Activated CD4-positive, alpha-beta T cell treated with anti-CD3 and anti-CD28 coated beads, Interleukin-2, Interleukin-4, amounts not matched to agents 100 ng/mL and 50 ng/mL, durations not matched to agents 16 hours and 8 hours (primary cell): ENCODE data around the gene S100B.
A peak's percentile ranks its signal among the peaks of the same experiment; 100 is the strongest.
"Not testable (repeated sequence)": the region's sequence is repeated elsewhere in the genome, so short reads cannot be mapped to it uniquely, and the experiment has no call there.

ENCODE experiments used
- DNase-seq: peaks from one replicate; pipeline ENCODE4 v3.0.0-alpha.2; 2020; ENCODE audit warnings: low spot score

Gene S100B

DNA sequence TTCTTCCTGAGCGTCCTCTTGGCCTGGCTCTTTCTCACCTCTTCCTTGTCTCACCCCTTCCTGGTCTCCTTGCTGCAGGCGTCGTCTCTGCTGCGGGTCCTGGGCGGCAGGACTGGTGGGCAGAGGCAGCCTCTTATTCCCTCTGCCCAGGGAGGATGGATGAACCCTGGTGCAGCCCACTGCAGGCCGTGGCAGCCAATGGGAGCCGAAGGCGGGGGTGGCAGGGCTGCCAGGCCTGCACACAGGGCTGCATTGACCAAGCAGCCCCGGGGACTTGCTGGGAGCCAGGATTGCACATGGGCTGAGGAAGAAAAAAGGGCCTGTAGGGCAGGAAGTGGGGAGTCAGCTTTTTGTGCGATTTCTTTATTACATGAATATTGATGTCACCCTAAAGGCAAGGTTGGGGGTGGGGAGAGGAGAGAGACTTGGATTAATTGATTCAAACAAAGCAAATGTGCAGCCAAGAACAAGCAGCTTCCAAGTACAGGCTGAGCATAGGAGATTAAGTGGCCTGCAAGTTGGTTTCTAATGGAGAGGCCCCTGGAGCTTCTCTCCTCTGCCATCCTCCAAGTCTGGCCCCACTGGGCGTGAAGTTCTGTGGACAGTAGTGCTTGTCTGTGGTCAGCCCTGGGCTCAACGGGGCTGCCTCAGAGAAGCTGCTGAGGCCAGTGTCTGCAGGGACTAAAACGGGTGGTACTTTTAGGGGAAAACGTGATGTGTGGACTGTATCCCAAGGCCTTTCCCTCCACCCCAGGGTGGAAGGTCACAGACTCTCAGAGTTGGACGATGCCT is at the start of gene S100B:
Gene S100B (minus strand): TSS at position 108 of the 792 bp plus-strand sequence. CDS start 2,667 bp downstream, outside the sequence.
- no peak for DNase-seq

DNA sequence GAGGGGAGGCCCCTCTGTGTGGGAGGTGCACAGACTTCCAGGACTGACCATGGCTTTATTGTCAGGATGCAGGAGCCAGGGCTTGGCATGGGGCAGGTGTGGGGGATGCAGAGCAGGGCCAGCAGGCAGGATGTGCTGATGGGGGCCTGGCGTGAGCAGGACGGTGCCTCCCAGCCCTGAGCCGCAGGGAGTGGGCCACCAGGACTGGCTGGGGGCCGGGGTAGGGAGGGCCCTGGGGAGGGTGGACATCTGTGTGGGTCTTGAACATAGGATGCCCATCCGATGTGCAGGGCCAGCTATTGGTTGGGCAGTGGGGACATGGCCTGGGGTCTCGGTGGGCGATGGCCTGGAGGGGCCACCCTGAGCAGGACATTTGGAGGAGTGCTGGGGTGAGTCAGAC is 46.2 kb upstream of the S100B start:
- DNase-seq = no peak

GRCh38 chr21:46650476-46651098 is 45.7 kb upstream of the S100B start:
- no peak for DNase-seq

GRCh38 chr21:46649356-46649755 is 44.5 kb upstream of the S100B start:
- no peak for DNase-seq

DNA sequence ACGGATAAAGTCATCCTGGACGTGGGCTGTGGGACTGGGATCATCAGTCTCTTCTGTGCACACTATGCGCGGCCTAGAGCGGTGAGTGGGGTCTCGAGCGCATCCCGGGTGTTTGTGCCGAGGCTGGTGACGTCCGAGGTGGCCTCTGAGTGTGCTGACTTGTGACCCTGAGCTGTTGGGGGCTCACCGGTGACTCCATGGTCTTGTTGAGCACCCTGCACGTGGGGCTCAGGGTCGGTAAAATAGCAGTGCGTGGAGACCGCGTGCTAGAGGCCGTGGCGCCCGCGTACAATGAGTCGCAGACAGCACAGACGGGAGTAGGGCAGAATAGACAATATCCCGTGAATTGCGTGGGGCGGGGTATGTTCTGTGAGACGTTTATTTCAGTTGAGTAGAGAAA is 43.7 kb upstream of the S100B start:
- no peak for DNase-seq

GRCh38 chr21:46646541-46647154 is 41.8 kb upstream of the S100B start:
- no peak for DNase-seq

DNA sequence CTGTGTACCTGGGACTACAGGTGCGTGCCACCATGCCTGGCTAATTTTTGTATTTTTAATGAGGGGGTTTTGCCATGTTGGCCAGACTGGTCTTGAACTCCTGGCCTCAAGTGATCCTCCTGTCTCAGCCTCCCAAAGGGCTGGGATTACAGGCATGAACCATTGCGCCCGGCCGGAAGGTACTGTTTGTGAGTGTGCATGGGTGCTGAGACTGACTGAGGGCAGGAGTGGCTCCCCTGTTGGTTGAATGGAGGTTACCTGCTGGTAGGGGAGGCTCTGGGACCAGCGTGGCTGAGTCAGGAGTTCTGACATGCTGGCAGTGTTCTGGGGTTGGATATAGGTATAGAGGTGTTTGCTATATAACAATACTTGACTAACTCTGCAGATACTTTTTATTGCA is 41.0 kb upstream of the S100B start:
- no peak for DNase-seq

GRCh38 chr21:46643379-46644177 is 38.7 kb upstream of the S100B start:
- DNase-seq = no peak

DNA sequence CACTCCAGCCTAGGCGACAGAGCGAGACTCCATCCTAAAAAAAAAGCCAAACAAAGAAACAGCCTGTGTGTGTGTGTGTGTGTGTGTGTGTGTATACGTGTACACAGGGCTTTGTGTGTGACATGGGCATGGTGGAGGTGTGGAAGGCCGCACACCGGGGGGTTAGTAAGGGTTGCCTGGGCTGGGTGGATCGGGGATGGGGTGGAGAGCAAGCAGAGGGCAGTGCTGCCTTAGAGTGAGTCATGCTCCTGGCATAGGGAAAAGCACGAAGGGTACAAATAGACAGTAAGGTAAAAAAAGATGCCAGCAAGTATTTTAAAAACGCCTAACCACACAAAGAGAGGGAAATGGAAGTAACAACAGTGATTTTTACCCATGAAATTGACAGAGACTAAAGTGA is 36.8 kb upstream of the S100B start:
- DNase-seq = no peak

DNA sequence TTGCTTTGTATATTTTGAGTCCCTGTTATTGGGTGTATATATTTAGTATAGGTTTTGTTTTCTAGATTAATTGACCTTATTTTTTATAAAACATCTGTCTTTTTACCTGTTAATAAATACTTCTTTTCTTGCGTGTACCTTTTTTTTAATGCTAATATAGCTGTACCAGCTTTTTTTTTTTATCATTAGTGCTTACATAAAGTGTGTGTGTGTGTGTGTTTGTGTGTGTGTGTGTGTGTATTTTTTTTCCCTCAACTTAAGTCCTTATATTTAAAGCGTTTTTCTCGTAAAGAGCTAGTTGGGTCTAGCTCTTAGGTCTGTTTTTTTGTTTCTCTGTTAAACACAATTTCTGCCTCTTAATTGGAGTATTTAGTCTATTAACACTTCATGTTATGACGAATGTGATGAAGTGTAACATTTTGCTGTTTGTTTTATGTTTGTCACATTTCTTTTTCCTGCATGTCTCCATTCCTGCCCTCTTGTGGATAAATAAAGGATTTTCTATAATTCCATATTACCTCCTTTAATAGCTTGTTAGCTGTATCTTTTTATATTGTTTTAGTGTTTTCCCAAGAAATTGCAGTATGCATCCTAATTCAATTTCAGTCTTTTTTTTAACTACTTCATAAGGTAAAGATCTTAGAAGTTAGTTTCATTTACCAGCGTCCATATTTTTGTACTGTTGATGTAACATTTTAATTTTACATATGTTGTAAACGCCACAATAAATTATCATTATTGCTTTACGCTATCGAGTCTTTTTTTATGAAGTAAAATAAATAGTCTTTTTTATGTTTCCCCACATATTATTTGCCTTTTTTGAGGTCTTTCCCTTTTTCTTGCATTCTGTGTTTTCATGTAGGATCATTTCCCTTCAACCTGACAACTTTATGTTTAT is 34.9 kb upstream of the S100B start:
- no peak for DNase-seq

DNA sequence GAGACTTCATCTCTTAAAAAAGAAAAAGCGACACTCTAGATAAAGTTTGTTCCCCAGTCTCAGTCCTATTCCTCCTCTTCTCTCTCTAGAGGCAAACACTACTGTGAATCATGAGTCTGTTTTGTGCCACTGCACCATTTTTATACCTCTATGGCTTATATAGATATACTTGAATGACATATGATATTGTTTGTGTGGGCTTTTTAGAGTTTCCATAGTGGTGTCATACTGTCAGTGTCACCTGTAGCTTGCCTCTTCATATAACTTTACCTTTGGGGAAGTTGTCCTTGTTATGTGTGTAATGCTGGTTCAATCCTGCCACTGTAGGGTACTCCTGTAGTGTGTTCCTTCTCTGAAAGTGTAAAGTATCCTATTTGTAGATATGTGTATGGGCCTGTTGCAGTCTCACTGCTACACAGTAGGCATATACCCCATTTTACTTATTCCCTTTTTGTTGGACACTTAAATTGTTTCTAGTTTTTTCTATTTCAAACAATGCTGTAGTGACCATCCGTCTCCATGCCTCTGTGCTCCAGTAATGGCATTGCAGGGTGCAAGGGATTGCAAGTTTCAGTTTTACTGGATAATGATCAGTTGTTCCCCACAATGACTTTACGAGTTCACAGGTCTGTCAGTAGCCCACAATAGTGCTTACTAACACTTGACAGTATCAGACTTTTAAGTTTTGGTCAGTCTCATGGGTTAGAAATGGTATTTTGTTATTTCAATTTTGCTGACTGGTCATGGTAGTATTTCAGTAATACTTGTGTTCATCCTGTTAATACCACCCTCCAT is 33.3 kb upstream of the S100B start:
- peak; percentile 65 for DNase-seq

DNA sequence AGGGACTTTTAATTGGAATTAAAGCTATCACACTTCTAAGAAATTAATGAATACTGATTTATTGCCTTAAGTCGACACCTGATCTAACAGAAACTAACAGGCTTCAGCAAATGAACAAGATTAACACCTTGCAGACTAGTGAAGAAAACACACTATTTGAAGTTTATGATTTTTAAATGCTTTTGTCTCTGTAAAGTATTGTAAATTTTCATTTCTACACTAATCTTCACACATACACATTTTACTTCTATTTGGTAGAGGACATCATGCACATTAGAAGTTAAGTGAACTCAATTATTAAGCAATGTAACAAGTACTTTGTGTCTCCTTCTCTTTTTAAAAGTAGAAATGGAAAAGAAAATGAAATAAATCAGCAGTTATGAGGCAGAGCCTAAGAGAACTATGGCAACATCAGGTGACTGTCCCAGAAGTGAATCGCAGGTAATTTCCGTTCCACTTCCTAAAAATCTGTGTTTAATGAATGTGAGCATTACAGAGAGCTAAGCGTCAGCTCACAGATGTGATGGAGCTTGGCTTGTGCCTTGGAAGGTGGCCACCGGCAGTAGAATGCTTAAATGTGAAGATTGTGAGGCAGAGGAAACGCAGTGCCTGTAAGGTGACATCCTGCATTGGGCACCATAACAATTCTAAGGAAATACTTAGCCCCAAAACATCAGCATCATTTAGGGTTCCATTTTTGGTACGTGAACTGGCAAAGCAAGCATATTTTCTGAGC is 31.8 kb upstream of the S100B start:
- DNase-seq = no peak

- DNase-seq = no peak
Observed at GRCh38 chr21:46636181-46636512, 31.3 kb upstream of the S100B start.

- peak; percentile 97 for DNase-seq
Observed at GRCh38 chr21:46635324-46636180, 30.7 kb upstream of the S100B start, which contains the start of gene PRMT2. TSS of gene PRMT2 (plus strand) at chr21:46635674. CDS start at chr21:46636952, 1,278 bp downstream.

- DNase-seq = peak; percentile 38
Observed at GRCh38 chr21:46634966-46635323, 30.1 kb upstream of the S100B start.

GRCh38 chr21:46634427-46634826 is 29.5 kb upstream of the S100B start:
- no peak for DNase-seq

GRCh38 chr21:46633566-46633965 is 28.7 kb upstream of the S100B start:
- DNase-seq = no peak

DNA sequence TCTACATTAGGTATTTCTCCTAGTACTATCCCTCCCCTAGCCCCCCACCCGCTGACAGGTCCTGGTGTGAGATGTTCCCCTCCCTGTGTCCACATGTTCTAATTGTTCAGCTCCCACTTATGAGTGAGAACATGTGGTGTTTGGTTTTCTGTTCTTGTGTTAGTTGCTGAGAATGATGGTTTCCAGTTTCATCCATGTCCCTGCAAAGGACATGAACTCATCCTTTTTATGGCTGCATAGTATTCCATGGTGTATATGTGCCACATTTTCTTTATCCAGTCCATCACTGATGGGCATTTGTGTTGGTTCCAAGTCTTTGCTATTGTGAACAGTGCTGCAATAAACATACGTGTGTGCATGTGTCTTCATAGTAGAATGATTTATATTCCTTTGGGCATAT is 26.0 kb upstream of the S100B start:
- not testable (repeated sequence) for DNase-seq

GRCh38 chr21:46628868-46629267 is 24.0 kb upstream of the S100B start:
- no peak for DNase-seq
